DND-41 (cell line): ENCODE results near the gene CCK.

Experiments
- CTCF ChIP-seq: IDR thresholded peaks from 2 replicates; pipeline ENCODE4 v1.5.1; 2012; ENCODE audit warnings: borderline replicate concordance, low read length, moderate library complexity, mild to moderate bottlenecking; ENCODE audit not compliant: poor library complexity, severe bottlenecking; ENCODE audit errors: extremely low read depth
- EZH2 ChIP-seq: IDR thresholded peaks from 3 replicates; pipeline ENCODE4 v1.6.1; 2012; ENCODE audit warnings: borderline replicate concordance, low read depth, mild to moderate bottlenecking, moderate library complexity, low read length, inconsistent platforms; ENCODE audit not compliant: severe bottlenecking

DNA sequence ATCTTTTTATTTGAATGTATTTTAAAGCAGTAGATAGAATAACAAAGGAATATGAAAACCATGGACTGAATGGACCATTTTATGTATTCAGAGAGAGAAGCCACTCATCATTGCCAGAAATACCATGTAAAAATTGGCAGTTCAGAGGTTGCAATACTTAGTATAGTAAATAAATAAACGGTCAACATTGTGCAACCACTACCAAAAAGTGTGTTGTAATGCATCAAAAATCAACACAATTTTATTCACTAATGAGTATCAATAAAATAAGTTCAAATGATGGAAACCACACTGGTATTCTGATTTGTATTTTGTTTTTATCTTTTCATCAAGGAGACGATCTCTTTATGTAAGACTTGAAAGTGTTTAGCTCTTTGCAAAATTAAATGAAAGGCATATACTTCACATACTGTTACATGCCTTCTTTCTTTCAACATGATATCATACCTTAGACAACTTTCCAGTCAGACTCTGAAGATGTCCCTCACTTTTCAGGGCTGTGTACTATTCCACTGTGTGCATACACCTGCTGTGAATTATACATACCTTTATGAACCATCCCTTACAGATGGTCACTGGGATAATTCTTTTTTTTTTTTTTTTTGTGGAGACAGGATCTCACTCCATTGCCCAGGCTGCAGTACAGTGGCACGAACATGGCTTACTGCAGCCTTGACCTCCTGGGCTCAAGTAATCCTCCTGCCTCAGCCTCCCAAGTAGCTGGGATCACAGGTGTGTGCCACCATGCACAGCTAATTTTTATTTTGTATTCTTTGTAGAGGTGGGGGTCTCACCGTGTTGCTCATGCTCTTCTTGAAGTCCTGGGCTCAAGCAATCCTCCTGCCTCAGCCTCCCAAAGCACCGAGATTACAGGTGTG, 40.3 kb downstream of the CCK start:
- TF ChIP-seq CTCF (no peak), EZH2 (no peak)
